MV-4-11 (cell line): Measurements from ENCODE around the gene TNIP2.
"Not testable (repeated sequence)": the region's sequence is repeated elsewhere in the genome, so short reads cannot be mapped to it uniquely, and the experiment has no call there.

Experiments used
- DNase-seq: peaks from one replicate; lab custom pipeline; 2025; lab: John Stamatoyannopoulos, UW

Gene TNIP2

GRCh38 chr4:2768124-2768523 lies 12.0 kb upstream of the TNIP2 start:
- no peak for DNase-seq

DNA sequence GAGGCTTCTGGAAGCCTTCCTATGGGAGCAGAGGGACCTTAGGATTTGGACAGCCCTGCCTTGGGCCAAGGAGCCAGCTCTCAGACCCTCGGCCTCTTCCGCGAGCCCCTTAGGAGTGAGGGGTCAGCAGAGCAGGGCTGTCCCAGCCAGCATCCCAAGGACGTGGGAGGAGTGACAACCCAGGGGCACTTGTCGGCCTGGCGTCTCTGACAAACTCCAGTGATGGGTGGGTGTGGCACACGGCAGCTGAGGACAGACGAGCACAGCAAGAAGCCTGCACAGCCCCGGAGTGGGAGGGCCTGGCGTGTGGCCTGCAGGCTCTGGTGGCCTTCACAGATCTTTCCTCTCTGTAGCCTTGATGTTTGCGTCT lies 11.6 kb upstream of the TNIP2 start:
- DNase-seq, result no peak

- no peak for DNase-seq
These were observed 11.0 kb upstream of the TNIP2 start for GRCh38 chr4:2767046-2767704.

DNA sequence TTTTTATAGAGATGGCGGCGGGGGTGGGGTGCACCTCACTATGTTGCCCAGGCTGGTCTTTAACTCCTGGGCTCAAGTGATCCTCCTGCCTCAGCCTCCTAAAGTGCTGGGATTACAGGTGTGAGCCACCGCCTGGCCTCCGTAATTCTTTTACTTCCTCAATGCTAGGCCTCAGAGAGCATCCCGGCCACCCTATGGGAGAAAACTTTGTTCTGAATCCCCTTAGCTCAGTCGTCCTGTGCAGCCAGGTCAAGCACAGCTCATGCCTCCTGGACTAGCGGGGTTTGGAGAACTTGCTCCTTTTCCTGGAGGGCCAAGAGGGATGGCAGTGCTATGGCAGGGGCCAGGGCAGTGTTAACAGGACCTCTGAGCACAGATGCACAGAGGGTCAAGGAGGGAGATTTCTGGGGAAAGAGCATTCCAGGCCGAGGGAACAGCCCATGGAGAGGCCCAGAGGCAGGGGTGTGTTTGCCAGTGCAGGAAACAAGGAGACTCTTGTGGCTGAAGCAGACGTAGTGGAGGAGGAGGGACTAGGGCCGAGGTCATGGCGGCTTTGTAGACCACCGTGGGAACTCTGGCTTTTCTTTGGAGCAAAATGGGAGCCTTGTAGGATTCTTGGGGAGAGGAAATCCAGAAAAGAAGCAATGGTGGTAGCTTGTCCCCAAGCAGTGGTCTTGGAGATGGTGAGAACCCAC lies 9.8 kb upstream of the TNIP2 start:
- no peak for DNase-seq

DNA sequence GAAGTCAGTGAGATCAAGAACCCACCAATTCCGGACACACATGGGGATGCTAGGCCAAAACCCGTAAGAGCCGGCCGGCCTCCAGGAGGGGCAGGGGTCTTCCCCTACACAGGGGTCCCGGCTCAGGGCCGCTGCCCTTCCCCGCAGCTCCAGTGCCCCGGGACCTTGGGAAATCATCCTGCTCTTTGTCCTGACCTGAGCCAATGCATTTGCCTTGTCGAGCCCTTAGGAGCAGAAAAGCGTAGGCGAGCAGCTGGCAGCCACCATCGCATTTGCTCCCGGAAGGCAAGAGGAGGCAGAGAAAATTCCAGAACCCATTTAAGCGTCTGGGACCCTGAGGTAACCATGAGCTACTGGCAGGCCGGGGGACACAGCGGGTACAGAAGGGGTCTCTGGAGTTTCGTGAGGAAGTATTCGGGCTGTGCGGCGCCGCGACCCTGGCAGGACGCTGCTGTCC lies 7.4 kb upstream of the TNIP2 start:
- no peak for DNase-seq

GRCh38 chr4:2762486-2763370 lies 6.6 kb upstream of the TNIP2 start:
- not testable (repeated sequence) for DNase-seq

GRCh38 chr4:2762048-2762447 lies 5.9 kb upstream of the TNIP2 start:
- no peak for DNase-seq

DNA sequence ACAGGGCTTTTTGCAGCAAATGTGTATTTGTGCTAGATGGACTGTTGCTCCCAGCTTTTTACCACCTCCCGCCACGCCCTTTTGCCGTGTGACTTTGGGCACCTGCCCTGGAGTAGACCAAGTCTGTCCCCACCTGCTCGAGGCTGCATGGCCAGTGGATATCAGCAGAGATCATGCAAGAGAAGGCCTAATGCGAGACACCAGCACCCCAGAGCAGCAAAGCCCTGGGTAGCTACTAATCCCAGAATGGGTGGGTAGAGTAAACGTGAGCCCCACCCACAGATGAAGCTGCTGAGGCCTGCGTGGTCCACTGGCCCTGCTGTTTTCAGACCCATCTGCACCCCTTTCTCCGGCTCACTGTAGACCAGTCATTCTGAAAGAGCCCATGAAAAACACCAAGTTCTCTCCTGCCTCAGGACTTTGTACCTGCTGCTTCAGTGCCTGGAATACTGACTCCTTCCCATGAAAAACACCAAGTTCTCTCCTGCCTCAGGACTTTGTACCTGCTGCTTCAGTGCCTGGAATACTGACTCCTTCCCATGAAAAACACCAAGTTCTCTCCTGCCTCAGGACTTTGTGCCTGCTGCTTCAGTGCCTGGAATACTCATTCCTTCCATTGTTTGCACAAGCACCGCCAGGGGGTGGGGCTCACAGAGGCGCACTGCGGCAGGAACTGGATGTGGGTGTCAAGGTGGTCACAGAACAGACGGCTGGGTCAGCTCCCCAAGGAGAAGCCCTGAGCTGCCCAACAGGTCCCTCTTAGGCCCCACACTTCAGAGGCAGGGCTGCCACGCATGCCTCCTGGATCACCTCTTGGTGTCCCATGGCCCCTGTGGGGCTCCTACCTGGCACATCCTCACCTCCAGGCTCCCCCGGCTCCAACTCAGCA lies 5.1 kb upstream of the TNIP2 start:
- DNase-seq, result no peak

- DNase-seq, result no peak
These were observed 1.3 kb upstream of the TNIP2 start for GRCh38 chr4:2757426-2757825.

DNA sequence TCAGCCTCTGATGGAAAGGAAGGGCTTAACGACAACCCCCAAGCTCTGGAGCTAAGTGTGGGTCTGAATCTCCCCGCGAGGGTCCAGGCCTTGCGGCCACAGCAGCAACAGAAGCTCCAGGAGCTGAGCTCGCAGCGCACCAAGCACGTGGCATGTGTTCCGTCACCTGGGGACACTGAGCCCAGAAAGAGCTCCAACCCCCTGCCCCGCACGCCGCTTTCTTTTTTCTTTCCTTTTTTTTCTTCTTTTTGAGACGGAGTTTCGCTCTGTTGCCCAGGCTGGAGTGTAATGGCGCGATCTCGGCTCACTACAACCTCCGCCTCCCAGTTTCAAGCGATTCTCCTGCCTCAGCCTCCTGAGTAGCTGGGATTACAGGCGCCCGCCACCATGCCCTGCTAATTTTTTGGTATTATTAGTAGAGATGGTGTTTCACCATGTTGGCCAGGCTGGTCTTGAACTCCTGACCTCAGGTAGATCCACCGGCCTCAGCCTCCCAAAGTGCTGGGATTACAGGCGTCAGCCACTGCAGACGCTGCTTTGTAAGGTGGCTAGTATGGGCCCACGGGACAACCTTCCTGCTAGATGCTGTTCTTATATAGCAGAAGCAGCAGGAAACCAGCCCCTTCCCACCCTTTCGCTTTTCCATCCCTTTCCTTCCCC lies 685 bp upstream of the TNIP2 start:
- no peak for DNase-seq

GRCh38 chr4:2754848-2755819 lies 1.0 kb downstream of the TNIP2 start:
- no peak for DNase-seq

GRCh38 chr4:2753436-2753835 lies 2.7 kb downstream of the TNIP2 start:
- DNase-seq, result no peak

GRCh38 chr4:2750719-2751605 lies 5.2 kb downstream of the TNIP2 start:
- DNase-seq, result no peak

DNA sequence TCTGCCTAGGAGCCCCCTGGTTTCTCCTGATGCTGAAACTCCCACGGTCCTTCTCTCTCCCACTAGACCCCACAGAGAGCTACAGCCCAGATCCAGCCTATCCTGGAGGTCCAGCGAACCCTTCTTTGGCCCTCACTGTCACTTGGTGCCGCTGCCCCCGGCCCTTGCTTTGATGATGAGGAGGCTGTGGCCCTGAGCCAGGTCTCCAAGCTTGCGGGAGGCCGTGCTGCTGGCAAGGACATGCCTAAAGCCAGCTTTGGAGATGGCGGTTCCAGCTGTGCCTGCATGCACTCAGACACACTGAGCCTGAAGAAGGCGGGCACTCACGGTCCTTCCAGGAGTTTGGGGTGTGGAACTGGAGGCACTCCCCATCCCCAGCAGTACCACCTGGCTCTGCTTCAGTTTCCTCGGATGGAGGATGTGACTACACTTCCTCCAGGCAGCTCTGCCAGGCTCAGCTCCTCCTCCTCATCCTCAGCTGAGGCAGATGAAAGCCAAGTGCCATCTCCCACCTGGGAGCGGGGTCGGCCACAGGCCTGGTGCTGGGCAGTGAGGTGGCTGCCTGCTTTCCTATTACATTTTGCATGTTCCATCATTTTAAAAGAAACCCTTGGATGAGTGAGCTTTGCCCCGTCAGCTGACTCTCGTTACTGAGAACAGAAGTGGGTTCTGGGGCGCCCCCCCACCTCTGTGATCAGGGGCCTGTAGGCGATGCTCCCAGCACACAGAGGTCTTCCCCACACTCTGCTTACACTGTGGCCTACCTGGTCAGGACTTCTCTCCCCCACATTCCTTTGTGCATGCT lies 9.0 kb downstream of the TNIP2 start:
- DNase-seq, result no peak

- DNase-seq, result peak; percentile 93
These were observed 9.9 kb downstream of the TNIP2 start for GRCh38 chr4:2745981-2746806.

DNA sequence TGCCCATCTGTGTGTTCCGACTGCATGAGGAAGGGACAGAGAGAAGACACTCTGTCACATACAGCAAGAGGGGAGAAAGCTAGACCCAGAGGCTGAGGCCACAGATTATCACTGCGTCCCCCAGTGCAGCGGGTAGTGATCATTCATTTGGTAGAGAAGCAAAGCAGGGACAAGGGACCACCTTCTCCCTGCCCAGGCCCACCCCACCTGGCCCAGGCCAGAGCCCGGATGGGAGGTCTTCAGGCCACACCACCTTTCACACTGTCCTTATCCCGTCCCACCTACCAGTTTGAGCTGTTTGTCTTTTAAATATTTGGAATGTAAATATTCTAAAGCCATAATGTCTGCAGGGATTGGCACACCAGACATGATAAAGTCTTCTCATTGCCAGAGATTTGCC lies 10.6 kb downstream of the TNIP2 start:
- DNase-seq, result no peak

DNA sequence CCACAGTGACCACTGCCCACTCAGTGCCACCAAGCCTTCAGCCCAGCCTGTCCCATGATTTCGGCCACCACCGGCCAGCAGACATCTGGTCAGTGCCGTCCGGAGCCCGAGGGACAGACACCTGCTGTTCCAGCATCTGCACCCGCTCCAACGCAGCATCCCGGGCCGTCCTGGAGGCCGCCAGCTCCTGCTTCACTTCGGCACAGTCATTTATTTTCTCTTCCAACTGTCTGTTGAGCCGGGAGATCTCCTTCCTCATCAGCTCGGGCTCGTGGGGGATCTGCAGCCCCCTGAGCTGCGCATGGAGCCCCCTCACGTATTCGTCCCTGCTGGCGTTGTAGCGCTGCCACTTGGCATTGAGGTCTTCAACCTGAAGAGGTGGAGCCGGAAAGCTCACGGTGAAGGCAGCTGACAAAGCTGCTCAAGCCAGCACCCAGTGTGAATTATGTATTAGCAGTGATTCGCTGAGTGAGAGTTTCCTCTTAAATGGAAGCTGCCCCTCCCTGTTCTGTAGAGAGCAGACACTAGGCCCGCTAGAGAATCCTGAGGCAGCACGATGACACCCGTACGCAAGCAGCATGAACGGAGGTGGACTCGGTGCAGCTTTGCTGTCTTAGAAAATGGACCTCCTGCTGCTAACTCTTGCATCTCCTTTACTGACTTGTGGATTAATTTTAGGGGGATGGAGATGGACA lies 11.4 kb downstream of the TNIP2 start:
- DNase-seq, result no peak
